GM12874 (cell line): ENCODE measurements around the gene ZHX3.

Source experiments
- TF ChIP-seq, protein P1 (sequence below): IDR thresholded peaks from 2 replicates; pipeline ENCODE4 v1.5.1; 2011; ENCODE audit warnings: low read depth, mild to moderate bottlenecking, control low read depth, low read length, moderate library complexity; ENCODE audit not compliant: insufficient read depth

Gene ZHX3

DNA sequence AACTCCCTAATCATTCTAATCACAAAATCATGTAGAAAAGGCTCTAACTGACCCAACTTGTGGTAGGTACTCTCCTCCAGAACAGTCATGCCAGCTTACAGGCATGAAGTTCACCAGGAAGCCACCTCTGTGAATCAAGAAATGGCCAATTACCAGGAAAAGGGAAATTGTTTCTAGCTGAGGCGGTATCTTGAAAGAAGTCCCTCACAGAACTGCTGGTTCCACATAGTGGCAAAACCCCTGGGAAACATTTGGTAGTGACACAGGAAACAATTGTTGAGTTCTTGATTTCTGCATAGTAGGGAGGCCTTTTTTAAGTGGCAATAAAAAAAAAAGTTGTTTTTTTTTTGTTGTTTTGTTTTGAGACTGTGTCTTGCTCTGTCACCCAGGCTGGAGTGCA is 3.4 kb upstream of the ZHX3 start:
- TF ChIP-seq, protein P1, sequence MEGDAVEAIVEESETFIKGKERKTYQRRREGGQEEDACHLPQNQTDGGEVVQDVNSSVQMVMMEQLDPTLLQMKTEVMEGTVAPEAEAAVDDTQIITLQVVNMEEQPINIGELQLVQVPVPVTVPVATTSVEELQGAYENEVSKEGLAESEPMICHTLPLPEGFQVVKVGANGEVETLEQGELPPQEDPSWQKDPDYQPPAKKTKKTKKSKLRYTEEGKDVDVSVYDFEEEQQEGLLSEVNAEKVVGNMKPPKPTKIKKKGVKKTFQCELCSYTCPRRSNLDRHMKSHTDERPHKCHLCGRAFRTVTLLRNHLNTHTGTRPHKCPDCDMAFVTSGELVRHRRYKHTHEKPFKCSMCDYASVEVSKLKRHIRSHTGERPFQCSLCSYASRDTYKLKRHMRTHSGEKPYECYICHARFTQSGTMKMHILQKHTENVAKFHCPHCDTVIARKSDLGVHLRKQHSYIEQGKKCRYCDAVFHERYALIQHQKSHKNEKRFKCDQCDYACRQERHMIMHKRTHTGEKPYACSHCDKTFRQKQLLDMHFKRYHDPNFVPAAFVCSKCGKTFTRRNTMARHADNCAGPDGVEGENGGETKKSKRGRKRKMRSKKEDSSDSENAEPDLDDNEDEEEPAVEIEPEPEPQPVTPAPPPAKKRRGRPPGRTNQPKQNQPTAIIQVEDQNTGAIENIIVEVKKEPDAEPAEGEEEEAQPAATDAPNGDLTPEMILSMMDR = no peak

DNA sequence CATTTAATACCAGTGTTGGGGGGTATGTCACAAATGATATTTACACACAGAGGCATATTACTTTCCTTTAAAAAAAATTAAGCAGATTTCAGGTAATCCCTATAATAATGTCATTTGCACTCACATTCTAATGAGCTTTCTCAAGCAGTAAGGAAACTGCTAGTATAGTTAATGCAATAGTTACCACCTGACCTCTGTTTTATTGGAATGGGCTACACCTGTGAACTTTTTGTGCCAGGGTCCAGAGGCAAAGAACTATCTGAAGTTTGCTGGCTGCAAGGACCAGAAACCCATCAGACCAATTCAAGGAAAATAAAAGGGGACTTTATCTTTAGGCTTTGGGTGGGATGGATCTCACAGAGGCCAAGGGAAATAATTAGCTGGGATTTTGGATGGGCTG is 2.9 kb upstream of the ZHX3 start:
- TF ChIP-seq, protein P1 = no peak

DNA sequence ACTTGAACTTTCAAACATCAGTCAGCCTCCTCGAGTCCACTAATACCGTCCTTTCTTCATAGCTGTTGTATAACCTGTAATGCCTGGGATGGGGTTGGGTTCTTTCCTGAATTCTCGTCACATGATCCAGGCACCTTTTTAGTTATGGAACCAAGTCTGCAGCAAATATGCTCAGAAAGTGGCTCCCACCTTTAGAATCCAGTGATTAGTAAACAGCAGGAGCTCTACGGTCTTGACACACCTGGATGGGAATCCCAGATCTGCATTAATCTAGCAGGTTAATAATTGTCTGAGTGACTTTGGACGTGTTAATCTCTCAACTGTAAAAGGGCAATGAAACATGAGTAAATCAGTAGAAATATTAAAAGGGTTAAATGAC is 729 bp upstream of the ZHX3 start:
- TF ChIP-seq, protein P1 = no peak

DNA sequence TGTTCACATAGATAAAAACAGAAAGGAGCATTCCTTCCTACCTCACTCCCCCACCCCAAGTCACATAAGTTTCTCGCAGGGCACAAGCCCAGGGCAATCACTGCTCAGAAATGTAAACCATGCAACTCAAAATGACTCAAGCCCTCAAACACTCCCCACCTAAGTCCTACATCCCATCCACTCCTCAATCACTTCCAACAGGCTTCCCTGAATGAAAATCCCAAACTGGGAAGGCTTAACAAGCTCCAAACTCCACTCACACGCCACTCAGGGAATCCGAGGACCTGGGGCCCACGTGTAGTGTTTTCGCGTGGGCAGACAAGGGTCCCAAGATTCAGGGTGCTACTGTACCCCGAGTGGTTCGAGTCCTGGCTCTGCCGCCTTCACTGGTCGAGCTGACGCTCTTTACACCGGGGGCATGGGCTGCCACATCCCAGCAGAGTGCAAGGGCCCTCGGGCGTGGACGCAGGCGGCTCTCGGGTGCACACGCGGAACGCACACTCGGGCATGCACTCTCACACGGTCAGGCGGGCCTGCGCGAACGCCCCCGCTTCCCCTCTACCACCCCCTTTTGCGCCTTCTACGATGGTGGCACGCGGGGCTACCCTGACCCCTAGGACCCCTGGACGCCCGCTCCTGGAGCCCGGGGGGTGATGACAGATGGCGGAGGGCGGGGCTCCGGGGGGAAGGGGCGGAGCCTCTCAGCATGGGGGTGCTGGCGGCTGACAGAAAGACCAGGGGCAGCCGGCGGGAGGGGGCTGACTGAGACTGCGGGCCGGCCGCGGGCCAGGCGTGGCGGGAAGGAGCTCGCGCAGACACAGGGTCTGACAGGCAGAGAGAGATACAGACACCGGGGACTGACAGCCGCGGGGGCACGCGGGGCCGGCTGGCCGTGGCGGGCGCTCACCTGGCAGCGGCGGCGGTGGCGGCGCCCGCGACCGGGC is 657 bp downstream of the ZHX3 start:
- TF ChIP-seq, protein P1 = no peak

DNA sequence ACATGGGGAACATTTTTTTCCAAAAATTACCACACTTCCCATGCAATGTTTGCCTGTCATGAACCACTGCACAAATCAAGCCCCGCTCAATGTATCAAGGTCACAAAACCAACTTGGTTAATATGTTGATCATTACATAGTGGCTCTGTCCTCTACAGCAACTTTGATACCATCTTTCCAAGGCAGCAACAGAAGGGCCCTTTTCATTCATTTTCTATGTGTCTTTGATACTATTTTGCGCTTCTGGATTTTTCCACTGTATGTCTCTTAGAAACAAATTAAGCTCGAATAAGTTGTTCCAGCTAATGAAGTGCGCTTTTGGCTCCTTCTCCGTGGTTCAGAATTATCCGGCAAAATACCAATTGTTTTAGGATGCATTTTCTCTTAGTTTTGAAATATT is 1.5 kb downstream of the ZHX3 start:
- TF ChIP-seq, protein P1 = no peak

DNA sequence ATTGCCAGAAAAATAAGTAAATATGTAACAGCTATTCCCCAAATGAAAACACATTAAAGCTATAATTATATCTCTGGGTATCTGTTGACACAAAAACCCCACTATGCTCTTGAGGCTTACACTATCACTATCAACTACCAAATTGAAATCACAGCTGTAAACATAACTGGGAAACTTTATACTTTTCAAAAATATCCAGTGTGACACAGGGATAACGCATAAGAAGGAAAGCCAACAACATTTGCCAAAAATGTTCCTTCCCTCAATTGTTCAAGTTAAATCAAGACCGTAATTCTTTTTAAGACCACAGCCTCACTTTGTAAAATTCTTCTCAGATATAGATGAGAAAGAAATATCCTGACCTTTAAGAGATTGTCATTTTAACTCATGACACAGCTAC is 3.1 kb downstream of the ZHX3 start:
- TF ChIP-seq, protein P1 = no peak

DNA sequence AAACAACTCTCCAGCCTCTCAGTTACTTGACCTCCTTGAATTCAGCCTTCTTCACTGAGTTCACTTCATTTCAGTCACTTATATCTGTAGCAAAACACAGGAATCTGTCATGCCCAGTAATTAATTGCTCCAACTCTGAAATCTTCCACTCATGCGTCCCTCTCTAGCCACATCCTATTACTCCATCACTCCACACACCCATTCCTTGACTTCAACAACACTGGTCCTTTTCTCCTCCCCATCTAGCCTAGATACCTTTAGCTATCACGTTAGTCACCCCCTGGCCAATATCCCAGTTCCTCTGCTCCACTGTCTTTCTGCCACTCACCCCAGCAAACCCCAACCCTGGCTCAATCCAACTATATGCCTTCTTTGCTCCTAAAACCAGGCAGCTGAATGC is 7.7 kb downstream of the ZHX3 start:
- TF ChIP-seq, protein P1 = no peak
